ENCODE data around the gene ATAD5.
"Not testable (repeated sequence)": the region's sequence is repeated elsewhere in the genome, so short reads cannot be mapped to it uniquely, and the experiment has no call there.

Gene ATAD5

GRCh38 chr17:30906101-30906911 is 74.5 kb downstream of the ATAD5 start, which contains the start of gene TEFM:
Gene TEFM (minus strand): TSS chr17:30906238. CDS start chr17:30906198, 40 bp downstream.
- peak; percentile 90 for DNase-seq (ENCODE audit: extremely low read depth, insufficient read length)
- no peak for TF ChIP-seq CTCF (IDR thresholded peaks at IDR 0.05; ENCODE audit: insufficient read depth, low read length, poor library complexity, severe bottlenecking)
- H3K4me3 ChIP-seq (replicated peaks; ENCODE audit: low read depth, low read length) = peak within 1 kb of the TSS; percentile 84
- no peaks in the 10 kb centered on the region for H3K27me3 ChIP-seq (replicated peaks; ENCODE audit: control insufficient read depth, insufficient read depth, low read length)
- no peaks in the 10 kb centered on the region for H3K36me3 ChIP-seq (ENCODE audit: control insufficient read depth, insufficient read depth, low read length)

DNA sequence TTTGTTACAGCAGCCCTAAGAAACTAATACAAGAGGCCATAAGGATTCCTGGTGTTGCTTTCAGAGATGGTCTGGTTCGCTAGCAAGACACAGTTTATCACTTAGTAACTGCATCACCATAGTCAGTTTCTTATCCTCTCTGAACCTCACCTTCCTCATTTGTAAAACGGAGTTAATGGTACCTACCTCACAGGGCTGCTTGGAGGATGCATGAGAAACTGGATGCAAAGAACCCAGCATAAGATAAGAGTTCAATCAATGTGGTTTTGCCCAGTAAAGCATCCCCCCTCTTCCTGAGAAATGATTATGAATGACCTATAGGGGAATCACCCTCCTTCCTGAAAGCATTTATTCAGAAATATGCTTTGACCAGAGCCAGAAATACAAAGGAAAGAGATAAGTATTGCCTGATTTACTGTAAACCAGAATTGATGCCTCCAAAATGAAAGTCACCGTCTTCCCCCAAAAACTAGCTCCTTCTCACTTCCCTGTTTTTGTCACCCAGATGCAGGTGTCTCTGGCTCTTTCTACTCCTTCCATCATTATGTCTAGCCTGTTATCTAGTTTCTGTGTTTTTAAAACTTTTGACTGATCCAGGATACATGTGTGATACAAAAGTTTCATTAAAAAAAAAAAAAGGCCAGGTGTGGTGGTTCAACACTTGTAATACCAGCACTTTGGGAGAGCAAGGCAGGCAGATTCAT is 77.1 kb downstream of the ATAD5 start:
- H3K4me3 ChIP-seq (replicated peaks; ENCODE audit: low read depth, low read length) = no peak overlapping the region
- H3K36me3 ChIP-seq (ENCODE audit: control insufficient read depth, insufficient read depth, low read length) = no peaks in the 10 kb centered on the region
- no peak for TF ChIP-seq CTCF (IDR thresholded peaks at IDR 0.05; ENCODE audit: insufficient read depth, low read length, poor library complexity, severe bottlenecking)
- peak; percentile 28 for DNase-seq (ENCODE audit: extremely low read depth, insufficient read length)
- H3K27me3 ChIP-seq (replicated peaks; ENCODE audit: control insufficient read depth, insufficient read depth, low read length) = no peaks in the 10 kb centered on the region

GRCh38 chr17:30910151-30910550 is 78.4 kb downstream of the ATAD5 start:
- H3K27me3 ChIP-seq (replicated peaks; ENCODE audit: control insufficient read depth, insufficient read depth, low read length); DNase-seq (ENCODE audit: extremely low read depth, insufficient read length); H3K36me3 ChIP-seq (ENCODE audit: control insufficient read depth, insufficient read depth, low read length); H3K4me3 ChIP-seq (replicated peaks; ENCODE audit: low read depth, low read length): not testable (repeated sequence)

GRCh38 chr17:30913955-30914354 is 82.2 kb downstream of the ATAD5 start:
- TF ChIP-seq CTCF (IDR thresholded peaks at IDR 0.05; ENCODE audit: insufficient read depth, low read length, poor library complexity, severe bottlenecking) = no peak
- DNase-seq (ENCODE audit: extremely low read depth, insufficient read length) = no peak
- Histone ChIP-seq H3K36me3 (ENCODE audit: control insufficient read depth, insufficient read depth, low read length) (no peaks in the 10 kb centered on the region), H3K27me3 (replicated peaks; ENCODE audit: control insufficient read depth, insufficient read depth, low read length) (no peaks in the 10 kb centered on the region), H3K4me3 (replicated peaks; ENCODE audit: low read depth, low read length) (no peak overlapping the region)

DNA sequence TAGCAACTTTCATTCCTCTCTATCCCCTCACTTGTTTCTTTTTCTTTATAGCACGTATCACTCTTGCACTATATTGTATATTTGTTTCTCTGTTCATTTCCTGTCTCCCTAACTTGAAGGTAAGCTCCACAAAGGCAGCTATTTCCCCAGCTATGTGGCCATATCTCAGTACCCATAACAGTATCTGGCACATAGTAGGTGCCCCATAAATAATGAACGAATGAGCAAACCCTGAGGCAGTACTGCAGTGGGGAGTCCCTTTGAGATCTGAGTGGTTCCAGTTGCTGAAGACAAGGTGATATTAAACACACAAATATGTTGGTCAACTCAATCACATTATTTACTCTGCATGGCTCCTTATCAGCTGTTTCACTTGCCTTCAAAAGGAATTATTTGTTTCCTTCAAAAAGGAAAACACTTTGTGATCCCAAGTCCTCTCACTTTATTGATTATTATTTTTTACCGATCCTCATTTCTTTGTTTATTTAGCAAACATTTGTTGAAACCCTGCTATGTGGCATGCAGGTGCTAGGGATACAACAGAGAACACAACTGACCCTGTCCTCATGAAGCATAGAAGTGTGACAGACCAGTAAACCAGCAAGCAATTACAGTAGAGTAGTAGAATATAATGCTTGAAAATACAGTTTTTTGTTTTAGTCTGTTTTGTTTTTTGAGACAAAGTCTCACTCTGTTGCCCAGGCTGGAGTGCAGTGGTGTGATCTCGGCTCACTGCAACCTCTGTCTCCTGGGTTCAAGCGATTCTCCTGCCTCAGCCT is 84.3 kb downstream of the ATAD5 start:
- H3K36me3 ChIP-seq (ENCODE audit: control insufficient read depth, insufficient read depth, low read length) = no peaks in the 10 kb centered on the region
- DNase-seq (ENCODE audit: extremely low read depth, insufficient read length) = no peak
- TF ChIP-seq CTCF (IDR thresholded peaks at IDR 0.05; ENCODE audit: insufficient read depth, low read length, poor library complexity, severe bottlenecking) = no peak
- H3K27me3 ChIP-seq (replicated peaks; ENCODE audit: control insufficient read depth, insufficient read depth, low read length) = no peaks in the 10 kb centered on the region
- H3K4me3 ChIP-seq (replicated peaks; ENCODE audit: low read depth, low read length) = no peak overlapping the region

- Histone ChIP-seq H3K4me3 (replicated peaks; ENCODE audit: low read depth, low read length) (no peak overlapping the region), H3K36me3 (ENCODE audit: control insufficient read depth, insufficient read depth, low read length) (no peaks in the 10 kb centered on the region), H3K27me3 (replicated peaks; ENCODE audit: control insufficient read depth, insufficient read depth, low read length) (no peaks in the 10 kb centered on the region)
- no peak for TF ChIP-seq CTCF (IDR thresholded peaks at IDR 0.05; ENCODE audit: insufficient read depth, low read length, poor library complexity, severe bottlenecking)
- DNase-seq (ENCODE audit: extremely low read depth, insufficient read length) = no peak
Measured at GRCh38 chr17:30917050-30917449, 85.3 kb downstream of the ATAD5 start.
